NOMO-1 treated with DMSO at 0.1 percent for 48 hours (cell line): ENCODE measurements around the gene EVA1B.

Source experiments
- DNase-seq: peaks from one replicate; lab custom pipeline; 2025; ENCODE audit not compliant: unreplicated experiment; lab: John Stamatoyannopoulos, UW

Gene EVA1B

DNA sequence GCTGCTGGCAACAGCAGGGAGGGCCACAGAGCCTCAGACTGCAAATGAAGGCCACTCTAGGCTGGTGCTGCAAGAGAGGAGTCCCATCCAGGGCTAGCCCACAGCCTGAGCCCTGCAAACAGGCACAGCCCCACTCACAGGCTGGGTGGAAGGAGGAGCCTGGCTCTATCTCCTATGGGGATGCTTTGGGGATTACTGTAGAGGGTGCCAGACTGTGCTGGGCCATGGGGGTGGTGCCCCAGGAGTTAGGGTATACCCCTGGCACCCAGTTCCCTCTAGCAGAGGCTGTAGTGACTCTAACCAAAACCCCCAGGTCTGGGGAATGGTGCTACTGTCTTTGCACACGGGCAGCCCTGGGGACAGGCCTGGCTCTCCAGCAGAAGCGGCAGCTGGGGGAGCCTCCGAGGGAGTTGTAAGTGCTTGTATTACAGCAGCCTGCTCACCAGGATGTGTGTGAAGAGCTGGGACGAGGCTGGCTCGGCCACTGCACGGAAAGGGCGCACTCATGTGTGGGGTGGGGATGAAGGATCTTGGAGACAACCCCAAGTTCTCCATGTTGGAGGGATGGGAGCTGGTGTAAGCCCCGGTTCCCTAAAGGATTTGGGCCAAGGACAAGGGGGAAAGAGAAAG lies 23.4 kb upstream of the EVA1B start:
- no peak for DNase-seq

GRCh38 chr1:36345353-36345752 lies 21.9 kb upstream of the EVA1B start:
- DNase-seq = no peak

- DNase-seq = no peak
These were observed 20.9 kb upstream of the EVA1B start for GRCh38 chr1:36344395-36344680.

GRCh38 chr1:36343651-36344394 lies 20.4 kb upstream of the EVA1B start:
- DNase-seq = no peak

- DNase-seq = no peak
These were observed 19.2 kb upstream of the EVA1B start for GRCh38 chr1:36342426-36343185.

GRCh38 chr1:36341626-36342320 lies 18.3 kb upstream of the EVA1B start:
- DNase-seq = no peak

DNA sequence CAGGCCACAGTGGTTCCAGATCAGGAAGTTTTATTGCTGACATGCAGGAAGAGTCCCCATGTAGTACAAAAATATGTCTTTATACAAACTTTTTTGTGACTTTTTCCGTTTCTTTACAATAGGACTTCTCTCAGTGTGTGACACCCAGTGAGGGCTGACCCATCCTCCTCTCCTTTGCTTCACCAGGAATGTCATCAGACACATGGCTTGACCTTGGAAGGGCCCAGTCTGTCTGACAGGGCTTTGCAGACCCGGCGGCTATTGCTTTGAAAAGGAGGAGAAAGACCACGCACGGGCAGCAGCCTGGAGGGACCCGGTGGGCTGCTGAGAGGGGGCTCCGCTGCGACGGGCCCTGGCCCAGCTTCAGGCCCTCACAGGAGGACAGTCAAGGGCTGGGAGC lies 16.2 kb upstream of the EVA1B start:
- no peak for DNase-seq

DNA sequence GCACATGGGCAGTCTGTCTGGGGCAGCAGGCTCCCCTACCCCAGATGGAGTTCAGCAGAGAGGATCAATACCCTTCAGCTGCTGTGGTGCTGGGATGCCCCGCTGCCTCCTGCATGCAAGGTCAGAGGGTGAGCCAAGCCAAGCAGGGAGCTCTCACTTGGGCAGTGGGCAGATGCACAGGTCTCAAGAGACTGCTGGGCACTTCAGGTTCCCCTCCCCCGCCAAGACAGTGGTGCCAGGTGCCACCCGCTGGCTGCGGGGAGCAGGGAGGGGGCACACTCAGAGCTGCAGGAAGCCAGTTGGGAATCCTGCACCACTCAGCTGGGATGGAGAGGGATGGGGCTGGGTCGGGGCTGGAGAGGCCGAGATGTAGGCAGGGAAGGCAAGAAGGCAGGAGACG lies 15.8 kb upstream of the EVA1B start:
- no peak for DNase-seq

DNA sequence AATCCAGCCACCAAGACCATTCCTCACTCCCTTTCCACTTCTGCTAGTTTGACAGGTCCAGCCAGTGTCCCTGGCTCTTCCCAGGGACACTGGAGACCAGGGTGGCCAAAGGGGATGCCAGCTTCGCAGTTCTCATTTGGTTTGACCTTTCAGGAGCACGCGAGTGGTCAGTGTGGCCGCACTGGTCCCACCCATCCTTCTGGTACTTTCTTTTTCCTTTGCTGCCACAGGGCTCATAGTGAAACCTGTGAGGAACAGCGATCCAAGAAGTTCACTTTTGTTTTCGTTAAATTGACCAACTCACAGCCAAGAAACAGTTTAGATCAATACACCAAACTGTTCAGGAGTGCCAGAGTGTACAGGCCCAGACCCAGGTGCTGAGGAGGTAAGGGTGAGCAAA lies 14.4 kb upstream of the EVA1B start:
- no peak for DNase-seq

GRCh38 chr1:36330940-36331339 lies 7.5 kb upstream of the EVA1B start:
- no peak for DNase-seq

DNA sequence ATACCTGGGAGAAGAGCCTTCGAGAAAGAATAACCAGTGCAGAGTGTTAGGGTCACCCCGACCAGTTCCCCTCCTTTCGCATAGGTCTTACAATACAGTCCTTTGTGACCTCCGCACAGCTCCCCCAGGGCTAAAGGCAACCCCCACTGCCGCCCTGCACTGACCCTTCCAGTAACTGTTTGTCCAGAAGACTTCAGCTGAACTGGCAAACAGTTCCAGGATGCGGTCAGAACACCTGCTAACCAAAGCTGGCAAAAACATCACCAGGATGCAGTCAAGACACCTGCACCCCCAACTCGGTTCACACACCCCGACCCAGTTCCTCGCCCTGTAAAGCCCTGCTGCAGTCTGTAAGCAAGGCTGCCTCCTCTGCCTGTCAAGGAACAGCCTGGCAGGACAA lies 6.4 kb upstream of the EVA1B start:
- DNase-seq = no peak

DNA sequence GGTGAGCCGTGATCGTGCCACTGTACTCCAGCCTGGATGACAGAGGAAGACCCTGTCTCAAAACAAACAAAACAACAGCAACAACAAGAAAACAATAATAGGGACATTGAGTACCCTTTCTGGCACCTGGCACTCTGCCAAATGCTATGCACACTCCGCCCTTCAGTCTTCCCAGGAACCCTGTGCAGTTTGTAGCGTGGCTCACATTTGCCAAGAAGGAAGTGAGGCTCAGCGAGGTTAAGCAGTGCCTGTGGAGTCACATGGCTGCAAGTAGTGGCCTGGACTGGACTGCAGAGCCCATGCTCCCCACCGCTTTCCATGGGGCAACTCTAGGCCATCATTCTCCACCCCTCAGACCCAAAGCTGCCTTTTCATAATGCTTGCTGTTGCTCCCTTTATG lies 5.3 kb upstream of the EVA1B start:
- DNase-seq = no peak

- no peak for DNase-seq
These were observed 4.6 kb upstream of the EVA1B start for GRCh38 chr1:36328088-36328480.

GRCh38 chr1:36327421-36328087 lies 4.1 kb upstream of the EVA1B start:
- no peak for DNase-seq

GRCh38 chr1:36326499-36326898 lies 3.1 kb upstream of the EVA1B start:
- no peak for DNase-seq

- DNase-seq = no peak
These were observed 883 bp upstream of the EVA1B start for GRCh38 chr1:36324353-36324703.

DNA sequence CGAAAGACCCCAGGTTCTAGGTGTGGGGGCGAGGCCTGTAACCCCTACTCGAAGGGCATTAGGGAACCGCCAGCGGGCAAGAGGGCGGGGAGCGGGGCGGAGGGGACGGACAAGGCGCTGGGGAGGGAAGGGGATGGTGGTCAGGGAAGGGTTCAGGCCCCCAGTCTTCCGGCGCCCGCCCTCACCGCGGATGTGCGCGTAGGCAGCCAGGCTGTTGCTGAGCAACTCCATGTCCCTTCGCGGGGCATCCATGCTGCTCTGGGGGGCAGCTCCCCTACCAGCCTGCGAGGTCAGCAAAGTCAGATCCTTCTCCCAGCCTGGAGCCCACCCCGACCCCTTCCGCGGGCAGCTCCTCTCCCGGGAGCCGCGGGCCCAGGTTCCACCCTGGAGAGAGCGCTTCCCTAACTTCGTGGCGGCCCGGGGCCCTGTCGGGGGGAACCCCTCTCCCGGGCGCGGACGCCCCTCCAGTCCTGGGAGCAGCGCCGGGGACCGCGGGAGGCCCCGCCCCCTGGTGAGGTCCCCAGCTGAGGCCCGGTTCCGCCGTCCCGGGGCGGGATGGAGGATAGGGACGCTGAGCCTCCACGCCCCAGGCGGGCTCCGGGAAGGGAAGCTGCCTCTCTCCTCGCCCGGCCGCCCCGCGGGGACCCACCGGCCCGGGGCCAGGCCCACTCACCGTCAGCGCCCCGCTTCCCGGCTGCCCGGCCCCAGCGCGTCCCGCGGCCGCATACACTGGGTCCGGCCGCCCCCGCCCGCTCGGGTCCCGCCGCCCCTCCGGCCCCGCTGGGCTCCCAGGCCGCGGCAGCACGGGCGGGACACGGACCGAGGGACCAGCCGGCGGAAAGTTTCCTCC lies 434 bp downstream of the EVA1B start:
- DNase-seq = no peak

DNA sequence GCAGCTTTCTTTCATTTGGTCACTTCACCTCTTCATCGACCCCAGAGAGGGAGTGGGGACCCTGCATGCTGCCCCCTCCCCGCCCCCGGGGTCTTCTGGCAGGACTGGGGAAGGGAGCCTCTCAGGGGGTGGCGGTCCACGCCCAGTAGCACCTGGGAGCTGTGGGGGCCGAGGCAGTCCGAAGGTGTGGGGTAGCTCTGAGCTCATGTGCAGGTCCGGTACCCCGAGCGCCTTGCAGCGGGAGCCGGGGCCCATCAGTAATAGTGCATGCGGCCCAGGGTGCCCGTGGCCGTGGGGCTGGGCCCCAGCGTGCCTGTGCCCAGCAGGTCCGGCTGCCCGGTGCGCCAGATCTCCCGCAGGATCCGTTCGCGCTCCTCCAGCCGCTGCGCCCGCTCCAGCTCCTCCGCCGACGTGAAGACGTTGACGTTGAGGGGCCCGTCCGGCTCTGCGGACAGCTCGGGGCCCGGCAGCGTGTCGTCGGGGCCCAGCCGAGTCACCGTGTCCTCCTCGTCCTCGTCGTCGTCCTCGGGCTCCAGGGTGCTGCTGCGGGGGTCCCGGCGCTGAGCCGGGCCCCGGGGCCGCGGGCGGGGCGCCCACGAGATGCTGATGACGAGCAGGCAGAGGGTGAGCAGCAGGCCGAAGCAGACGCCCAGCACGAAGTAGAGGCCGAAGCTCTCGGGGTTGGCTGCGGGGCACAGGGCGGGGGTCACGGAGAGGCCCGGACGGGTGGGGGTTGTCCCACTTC lies 1.2 kb downstream of the EVA1B start:
- DNase-seq = no peak

DNA sequence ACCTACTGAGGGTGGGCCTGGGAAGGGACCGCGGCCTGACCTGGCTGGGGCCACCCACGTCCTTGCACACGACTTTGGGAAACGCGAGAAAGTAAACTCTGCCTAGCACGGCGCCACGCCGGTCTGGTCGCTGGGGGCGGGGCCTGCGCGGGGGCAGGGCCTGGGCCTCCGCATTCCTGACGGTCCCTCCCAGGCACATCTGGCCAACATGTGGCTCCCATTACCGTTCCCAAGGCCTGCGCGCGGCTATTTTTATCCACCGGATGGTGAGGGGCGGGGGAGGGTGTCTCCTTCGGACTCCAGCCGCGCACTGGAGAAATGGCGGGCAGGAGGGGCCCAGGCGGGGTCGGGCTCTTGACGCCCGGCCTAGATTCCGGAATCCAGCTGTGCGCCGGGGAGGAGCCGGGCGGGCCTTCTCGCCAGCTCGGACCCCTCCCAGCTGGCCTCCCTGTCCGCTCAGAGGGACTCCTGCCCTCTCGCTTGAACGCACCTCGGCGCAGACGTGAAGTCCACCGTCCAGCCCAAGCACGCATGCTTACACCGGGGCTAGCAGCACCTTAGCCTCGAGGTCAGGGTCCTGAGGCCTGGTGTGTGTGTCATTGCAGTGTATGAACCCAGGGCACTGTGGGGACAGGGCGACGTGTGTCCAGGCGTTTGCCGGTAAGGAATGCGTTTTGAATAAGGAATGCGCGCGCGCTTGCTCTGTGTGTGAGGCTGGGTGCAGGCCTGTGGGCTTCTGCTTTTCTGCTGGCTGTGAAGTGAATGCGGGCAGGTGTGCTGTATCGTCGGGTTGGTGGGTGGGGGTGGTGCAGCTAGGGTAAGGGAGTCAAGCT lies 2.1 kb downstream of the EVA1B start:
- DNase-seq = no peak
